HepG2 (cell line): ENCODE data around the gene LRP1B.

Experiments used
- RBM22 ChIP-seq: fragments of 200-400 bp; formaldehyde crosslinking; optimal IDR thresholded peaks from 2 replicates; pipeline ENCODE3; 2017; ENCODE audit warnings: mild to moderate bottlenecking, low read length, moderate library complexity
- TCF7L2 ChIP-seq: IDR thresholded peaks from 2 replicates; pipeline ENCODE4 v1.6.1; 2011; ENCODE audit warnings: mild to moderate bottlenecking, low read depth, low read length, moderate library complexity

- no peak for TF ChIP-seq RBM22
- no peak for TF ChIP-seq TCF7L2
Observed at GRCh38 chr2:141522702-141523101, 608.1 kb downstream of the LRP1B start.
